Measurements from ENCODE around the gene CACNA2D4. TPM values are rescaled to one million over a fixed set of nuclear protein-coding genes. Genes with fewer than 3 reads are reported as not detected.

CACNA2D4 gene
- total RNA-seq, 1 experiment from 2014 or later = not detected

DNA sequence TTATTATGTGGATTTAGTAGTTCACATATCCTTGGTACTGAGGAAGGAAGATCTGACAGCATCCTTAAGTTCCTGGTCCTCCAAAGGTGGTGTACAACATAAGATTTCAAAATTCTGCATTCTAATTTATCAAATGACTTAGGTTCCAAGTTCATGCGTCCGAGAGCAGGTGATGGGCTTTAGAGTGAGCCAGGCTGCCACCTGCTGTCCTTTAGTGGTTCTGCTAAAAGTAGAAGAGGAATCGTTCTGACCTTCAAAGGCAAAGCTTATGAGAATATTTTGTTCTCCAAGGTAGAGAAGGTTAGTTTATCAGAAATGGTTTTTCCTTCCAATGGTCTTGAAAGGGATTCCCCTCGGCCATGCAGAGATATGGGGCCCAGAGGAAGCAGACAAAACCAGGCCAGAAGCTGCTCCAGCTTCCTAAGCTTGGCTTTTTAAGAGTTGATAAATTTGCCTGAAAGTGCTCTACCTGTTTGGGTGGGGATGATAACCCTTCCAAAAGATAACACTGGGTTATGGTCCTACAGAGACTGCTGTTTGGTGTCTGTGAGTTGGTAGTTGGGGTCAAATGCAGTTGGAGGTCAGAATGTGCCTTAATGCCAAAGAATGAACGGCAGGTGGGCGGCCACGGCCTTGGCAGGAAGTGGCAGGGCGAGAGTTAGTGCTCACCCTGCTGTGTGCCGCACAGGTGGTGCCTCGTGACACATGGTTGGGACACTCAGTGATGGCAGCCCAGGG is 127.2 kb downstream of the CACNA2D4 start:
- ChIA-PET CTCF (interaction anchor here (0.7 to 2.4 kb wide), 5 partner anchors 100 to 158 kb away, joined by 3 to 32 read pairs (median 4); no protein-coding TSS in a partner anchor), POLR2A (ENCODE audit: unreplicated experiment) (no interaction called here)
- Histone ChIP-seq H3K27ac (ENCODE audit: low read length) (no peak overlapping the region), H3K36me3 (ENCODE audit: low read depth, low read length) (no peaks in the 10 kb centered on the region), H3K9me3 (ENCODE audit: low read length) (no peaks in the 10 kb centered on the region), H3K9ac (ENCODE audit: low read length) (no peak overlapping the region), H3K27me3 (ENCODE audit: low read length) (no peaks in the 10 kb centered on the region), H2AFZ (ENCODE audit: low read length) (no peak overlapping the region), H3K4me1 (ENCODE audit: insufficient read depth, low read length) (peaks cover under 1% of the 10 kb centered on the region; the same call in 1 of the 2 replicates), H3K79me2 (ENCODE audit: low read length) (no peaks in the 10 kb centered on the region), H4K20me1 (ENCODE audit: low read length) (no peaks in the 10 kb centered on the region), H3F3A (ENCODE audit: low read length, unreplicated experiment) (no peaks in the 10 kb centered on the region), H3K9me2 (replicated peaks; ENCODE audit: low read length) (no peaks in the 10 kb centered on the region), H3K4me2 (ENCODE audit: low read length) (no peak overlapping the region), H3K4me3 (ENCODE audit: low read length) (no peak overlapping the region)
- DNase-seq = peak; percentile 72
- intact Hi-C loops (cut with micrococcal nuclease) = loop anchor here (1.0 to 5.0 kb wide), 2 partner anchors 139 to 159 kb away; no protein-coding TSS in a partner anchor
- no TSS peak for BruUV-seq (replicated peaks)
- peak; percentile 44 for ATAC-seq
- TF ChIP-seq, protein P1, sequence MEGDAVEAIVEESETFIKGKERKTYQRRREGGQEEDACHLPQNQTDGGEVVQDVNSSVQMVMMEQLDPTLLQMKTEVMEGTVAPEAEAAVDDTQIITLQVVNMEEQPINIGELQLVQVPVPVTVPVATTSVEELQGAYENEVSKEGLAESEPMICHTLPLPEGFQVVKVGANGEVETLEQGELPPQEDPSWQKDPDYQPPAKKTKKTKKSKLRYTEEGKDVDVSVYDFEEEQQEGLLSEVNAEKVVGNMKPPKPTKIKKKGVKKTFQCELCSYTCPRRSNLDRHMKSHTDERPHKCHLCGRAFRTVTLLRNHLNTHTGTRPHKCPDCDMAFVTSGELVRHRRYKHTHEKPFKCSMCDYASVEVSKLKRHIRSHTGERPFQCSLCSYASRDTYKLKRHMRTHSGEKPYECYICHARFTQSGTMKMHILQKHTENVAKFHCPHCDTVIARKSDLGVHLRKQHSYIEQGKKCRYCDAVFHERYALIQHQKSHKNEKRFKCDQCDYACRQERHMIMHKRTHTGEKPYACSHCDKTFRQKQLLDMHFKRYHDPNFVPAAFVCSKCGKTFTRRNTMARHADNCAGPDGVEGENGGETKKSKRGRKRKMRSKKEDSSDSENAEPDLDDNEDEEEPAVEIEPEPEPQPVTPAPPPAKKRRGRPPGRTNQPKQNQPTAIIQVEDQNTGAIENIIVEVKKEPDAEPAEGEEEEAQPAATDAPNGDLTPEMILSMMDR (conservative IDR thresholded peaks at IDR 0.05; ENCODE audit: low read depth, low read length) = peak; percentile 88
- TF ChIP-seq EZH2 (IDR thresholded peaks at IDR 0.05; ENCODE audit: low read length, unreplicated experiment) = no peak

DNA sequence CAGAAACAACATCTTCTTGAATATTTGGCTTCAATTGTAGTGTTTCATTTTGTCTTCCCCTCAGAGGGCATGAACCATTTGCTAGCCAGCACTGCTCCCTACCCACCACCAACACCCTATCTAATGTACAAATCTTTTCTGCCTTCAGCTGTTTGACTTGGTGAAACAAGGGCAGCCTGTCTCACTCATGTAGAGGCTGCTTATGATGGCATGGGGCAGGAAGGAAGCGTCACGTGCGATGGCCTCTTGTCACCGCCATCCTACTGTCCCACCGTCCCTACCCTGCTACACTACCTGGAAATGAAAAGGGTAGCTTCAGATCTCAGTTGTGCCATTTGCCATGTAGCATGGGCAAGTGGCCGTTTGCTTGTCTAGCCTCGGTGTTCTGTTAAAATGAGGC is 128.0 kb downstream of the CACNA2D4 start:
- POLR2A ChIA-PET (ENCODE audit: unreplicated experiment) = no interaction called here
- intact Hi-C loops (cut with micrococcal nuclease) = loop anchor here (5.0 kb wide), 1 partner anchor 158 kb away; no protein-coding TSS in a partner anchor

More for the DNA sequence above, 128.0 kb downstream of the CACNA2D4 start:
- TF ChIP-seq EZH2 (IDR thresholded peaks at IDR 0.05; ENCODE audit: low read length, unreplicated experiment) (no peak), EZH2phosphoT487 (IDR thresholded peaks at IDR 0.05; ENCODE audit: borderline replicate concordance, low read length) (no peak)
- TF ChIP-seq, protein P1 (conservative IDR thresholded peaks at IDR 0.05; ENCODE audit: low read depth, low read length) = no peak
- H3F3A ChIP-seq (ENCODE audit: low read length, unreplicated experiment) = no peaks in the 10 kb centered on the region
- no peak overlapping the region for H2AFZ ChIP-seq (ENCODE audit: low read length)
- H3K4me3 ChIP-seq (ENCODE audit: low read length) = no peak overlapping the region
- H3K36me3 ChIP-seq (ENCODE audit: low read depth, low read length) = no peaks in the 10 kb centered on the region; the same call in 1 of the 2 replicates
- CTCF ChIA-PET = interaction anchor here (1.0 to 2.4 kb wide), 3 partner anchors 137 to 159 kb away, joined by 3 to 32 read pairs (median 9); no protein-coding TSS in a partner anchor
- H3K9me3 ChIP-seq (ENCODE audit: low read length) = no peaks in the 10 kb centered on the region
- DNase-seq = no peak
- H3K27me3 ChIP-seq (ENCODE audit: low read length) = no peaks in the 10 kb centered on the region
- ATAC-seq = no peak
- no peaks in the 10 kb centered on the region for H3K9me2 ChIP-seq (replicated peaks; ENCODE audit: low read length)
- no peaks in the 10 kb centered on the region for H3K79me2 ChIP-seq (ENCODE audit: low read length)
- H3K27ac ChIP-seq (ENCODE audit: low read length) = no peak overlapping the region
- no TSS peak for BruUV-seq (replicated peaks)
- no peak overlapping the region for H3K4me2 ChIP-seq (ENCODE audit: low read length)
- H3K9ac ChIP-seq (ENCODE audit: low read length) = no peak overlapping the region
- H3K4me1 ChIP-seq (ENCODE audit: insufficient read depth, low read length) = no peaks in the 10 kb centered on the region
- no peaks in the 10 kb centered on the region for H4K20me1 ChIP-seq (ENCODE audit: low read length)
